K562 (cell line): ENCODE results near the gene MFSD6. TPM values are rescaled to one million over a fixed set of nuclear protein-coding genes. Genes with fewer than 3 reads are reported as not detected.
A peak's percentile ranks its signal among the peaks of the same experiment; 100 is the strongest.

Experiments used
- CBFA2T2 ChIP-seq: fragments of 450-650 bp; conservative IDR thresholded peaks from 2 replicates; pipeline ENCODE4 v1.6.1; 2017; ENCODE audit warnings: mild to moderate bottlenecking
- CCAR2 ChIP-seq: fragments of 200-400 bp; formaldehyde crosslinking; IDR thresholded peaks from 2 replicates; pipeline ENCODE4 v1.6.1; 2017; ENCODE audit warnings: mild to moderate bottlenecking, low read depth, low read length
- CCNT2 ChIP-seq: IDR thresholded peaks from 2 replicates; pipeline ENCODE4 v1.6.1; 2011; ENCODE audit warnings: borderline replicate concordance, low read depth, mild to moderate bottlenecking, moderate library complexity, mixed read lengths, low read length; ENCODE audit not compliant: insufficient read length; ENCODE audit errors: extremely low read depth
- E2F8 ChIP-seq: fragments of 450-650 bp; IDR thresholded peaks from 2 replicates; pipeline ENCODE4 v1.7.1; 2018; ENCODE audit warnings: mild to moderate bottlenecking, low read depth; ENCODE audit not compliant: partially characterized antibody
- FOXP1 ChIP-seq: sonication (generic); formaldehyde crosslinking; IDR thresholded peaks from 2 replicates; pipeline ENCODE4 v1.8.0; 2022; ENCODE audit warnings: mild to moderate bottlenecking, missing genetic modification reagents
- HDAC1 ChIP-seq, 2 experiments: fragments of 450-650 bp; IDR thresholded peaks; 2 replicates each; pipeline ENCODE4 v1.6.1; 2016 to 2017; ENCODE audit warnings: inconsistent platforms in 1 of 2, mild to moderate bottlenecking in 1 of 2, moderate library complexity in 1 of 2
- HDGF ChIP-seq: fragments of 450-650 bp; IDR thresholded peaks from 2 replicates; pipeline ENCODE4 v1.6.1; 2016
- HNRNPLL ChIP-seq: fragments of 200-400 bp; formaldehyde crosslinking; IDR thresholded peaks from 2 replicates; pipeline ENCODE4 v1.6.1; 2017; ENCODE audit warnings: low read length, low read depth, mild to moderate bottlenecking; ENCODE audit not compliant: poor library complexity, severe bottlenecking
- JUN ChIP-seq, 2 experiments: sonication (generic) in 1 of 2; formaldehyde crosslinking in 1 of 2; IDR thresholded peaks; 2 replicates each; pipeline versions ENCODE4 v1.6.1 to v1.8.0; 2012 to 2022; ENCODE audit warnings: borderline replicate concordance in 2 of 2, mild to moderate bottlenecking in 2 of 2, improper control_type of control experiment in 1 of 2, low read depth in 1 of 2, low read length in 1 of 2, missing genetic modification reagents in 1 of 2
- JUNB ChIP-seq: fragments of 450-650 bp; formaldehyde crosslinking; conservative IDR thresholded peaks from 2 replicates; pipeline ENCODE4 v1.4.0; 2020; ENCODE audit warnings: mild to moderate bottlenecking
- KDM4B ChIP-seq, 2 experiments: fragments of 450-650 bp in 1 of 2; sonication (generic) in 1 of 2; IDR thresholded peaks; 2 replicates each; pipeline ENCODE4 v1.6.1; 2016 to 2017; ENCODE audit warnings: borderline replicate concordance in 2 of 2, antibody characterized with exemption in 1 of 2, low read depth in 1 of 2, mild to moderate bottlenecking in 1 of 2
- KLF10 ChIP-seq: fragments of 250-450 bp; sonication (Bioruptor Pico); IDR thresholded peaks from 2 replicates; pipeline ENCODE4 v1.6.1; 2021; ENCODE audit warnings: matching md5 sums
- MXI1 ChIP-seq: IDR thresholded peaks from 2 replicates; pipeline ENCODE4 v1.6.1; 2011; ENCODE audit warnings: low read depth, mild to moderate bottlenecking, improper control_type of control experiment, low read length
- NFE2L1 ChIP-seq: fragments of 450-650 bp; IDR thresholded peaks from 2 replicates; pipeline ENCODE4 v1.6.1; 2016; ENCODE audit warnings: missing genetic modification characterization, low read depth, mild to moderate bottlenecking, missing compliant biosample characterization, moderate library complexity, borderline replicate concordance
- POLR2H ChIP-seq: IDR thresholded peaks from 2 replicates; pipeline ENCODE4 v1.6.1; 2016; ENCODE audit warnings: missing genetic modification characterization, low read depth, mild to moderate bottlenecking, control low read depth, missing compliant biosample characterization, moderate library complexity
- RBM22 ChIP-seq: fragments of 200-400 bp; formaldehyde crosslinking; IDR thresholded peaks from 2 replicates; pipeline ENCODE4 v1.6.1; 2018; ENCODE audit warnings: low read length, low read depth; ENCODE audit not compliant: poor library complexity, severe bottlenecking
- SOX6 ChIP-seq: fragments of 450-650 bp; IDR thresholded peaks from 2 replicates; pipeline ENCODE4 v1.6.1; 2014; ENCODE audit warnings: mild to moderate bottlenecking
- TARDBP ChIP-seq: fragments of 450-650 bp; IDR thresholded peaks from 2 replicates; pipeline ENCODE4 v1.6.1; 2016
- TCF7L2 ChIP-seq: fragments of 150-350 bp; IDR thresholded peaks from 2 replicates; pipeline ENCODE4 v1.6.1; 2016; ENCODE audit warnings: low read depth, mild to moderate bottlenecking, low read length, moderate library complexity
- TEAD4 ChIP-seq, 2 experiments: sonication (generic) in 1 of 2; formaldehyde crosslinking in 1 of 2; IDR thresholded peaks; 2 replicates each; pipeline versions ENCODE4 v1.6.1 to v1.8.0; 2012 to 2022; ENCODE audit warnings: borderline replicate concordance in 1 of 2, inconsistent platforms in 1 of 2, low read length in 1 of 2, mild to moderate bottlenecking in 1 of 2, missing genetic modification reagents in 1 of 2
- ZBTB12 ChIP-seq: fragments of 250-450 bp; sonication (Bioruptor Pico); IDR thresholded peaks from 2 replicates; pipeline ENCODE4 v1.4.0; 2020
- ZFP91 ChIP-seq: sonication (generic); formaldehyde crosslinking; IDR thresholded peaks from 2 replicates; pipeline ENCODE4 v1.8.0; 2022; ENCODE audit warnings: mild to moderate bottlenecking, missing genetic modification reagents
- ZNF12 ChIP-seq: sonication (generic); formaldehyde crosslinking; IDR thresholded peaks from 2 replicates; pipeline ENCODE4 v1.4.0; 2020; ENCODE audit warnings: mild to moderate bottlenecking, missing genetic modification reagents
- ZNF431 ChIP-seq: sonication (generic); formaldehyde crosslinking; IDR thresholded peaks from 2 replicates; pipeline ENCODE4 v1.8.0; 2022; ENCODE audit warnings: mild to moderate bottlenecking, missing genetic modification reagents
- ZNF668 ChIP-seq: fragments of 250-450 bp; sonication (Bioruptor Pico); IDR thresholded peaks from 2 replicates; pipeline ENCODE4 v1.8.0; 2022; ENCODE audit warnings: mild to moderate bottlenecking, inconsistent platforms
- polyA plus RNA-seq, 8 experiments: library from polyadenylated mRNA; depleted of rRNA in 4 of 8; stranded (reverse) in 5 of 8; unstranded in 3 of 8; fragments of >200 nt; fragmentation: Nextera tagmentation in 2 of 8; fragmentation: Illumina TruSeq in 1 of 8; extraction: Ambion mirVana in 2 of 8; extraction: Trizol in 1 of 8; gene quantifications; 2 replicates each; pipeline versions ENCODE4 v1.2.1 to v1.2.3, GENCODE V29; 2011 to 2014; ENCODE audit warnings: inconsistent platforms in 1 of 8, missing spikeins in 1 of 8
- total RNA-seq, 7 experiments: library from RNA; depleted of rRNA in 6 of 7; stranded (reverse); fragments of >200 nt in 6 of 7; fragmentation: Illumina TruSeq in 2 of 7; extraction: Trizol in 2 of 7; gene quantifications; 2 replicates each; pipeline versions ENCODE4 v1.2.1 to v1.2.3, GENCODE V29; 2011 to 2021; ENCODE audit warnings: low replicate concordance in 1 of 7

The MFSD6 gene
- total and polyA plus RNA-seq, 9 of the 15 experiments (the other 6 are each of a cell fraction or from before 2014, with no cell fraction given) = 1.1 to 7.9 (median 4.4) TPM

GRCh38 chr2:190462611-190463010 is 54.5 kb downstream of the MFSD6 start (continued):
- peak; percentile 90 for TF ChIP-seq TEAD4 (IDR thresholded peaks at IDR 0.05; ENCODE audit: low read length)
- no peak for TF ChIP-seq TEAD4 (CRISPR knock-in tag; IDR thresholded peaks at IDR 0.05; ENCODE audit: borderline replicate concordance)
- TF ChIP-seq KLF10 (CRISPR knock-in tag) = no peak
- TF ChIP-seq HNRNPLL = no peak
- no peak for TF ChIP-seq HDGF
- no peak for TF ChIP-seq ZBTB12 (CRISPR knock-in tag)
- no peak for TF ChIP-seq ZNF431 (CRISPR knock-in tag)
- TF ChIP-seq HDAC1 (IDR thresholded peaks at IDR 0.05) = peak in 1 of 2 experiments; percentile 74; a peak in 2 of 4 replicates
- TF ChIP-seq CCAR2 = no peak
- no peak for TF ChIP-seq FOXP1 (CRISPR knock-in tag)
- TF ChIP-seq JUN (IDR thresholded peaks at IDR 0.05; ENCODE audit: borderline replicate concordance, low read depth, low read length) = no peak
- no peak for TF ChIP-seq JUN (CRISPR knock-in tag; IDR thresholded peaks at IDR 0.05; ENCODE audit: borderline replicate concordance)
- peak; percentile 81 for TF ChIP-seq SOX6
- TF ChIP-seq CCNT2 = peak; percentile 79
- no peak for TF ChIP-seq ZFP91 (CRISPR knock-in tag)
- no peak for TF ChIP-seq ZNF668 (CRISPR knock-in tag)
- TF ChIP-seq CBFA2T2 = peak; percentile 82
- TF ChIP-seq ZNF12 (CRISPR knock-in tag) = no peak
- no peak for TF ChIP-seq NFE2L1 (tag)
- no peak for TF ChIP-seq JUNB (CRISPR knock-in tag)
- TF ChIP-seq E2F8 = no peak
- TF ChIP-seq RBM22 = no peak
- no peak for TF ChIP-seq KDM4B (IDR thresholded peaks at IDR 0.05; ENCODE audit: borderline replicate concordance in 2 of 2, low read depth in 1 of 2)
- TF ChIP-seq TARDBP = 0 out of 2 replicates have a peak, but pooled peaks have one; percentile 49
- no peak for TF ChIP-seq TCF7L2
- no peak for TF ChIP-seq MXI1
- TF ChIP-seq POLR2H (tag) = no peak
